Esophagus (tissue), 2 donors: Measurements from ENCODE around the gene PYGL. TPM values are rescaled to one million over a fixed set of nuclear protein-coding genes. Genes with fewer than 3 reads are reported as not detected.
A peak's percentile ranks its signal among the peaks of the same experiment; 100 is the strongest.
"Not testable (repeated sequence)": the region's sequence is repeated elsewhere in the genome, so short reads cannot be mapped to it uniquely, and the experiment has no call there.

ENCODE experiments used
- H3K27ac ChIP-seq, 2 donors: one replicate each; pipeline ENCODE4 v1.5.1; 2013; ENCODE audit warnings: low read depth in 2 of 2, mild to moderate bottlenecking in 2 of 2, inconsistent platforms in 1 of 2, low read length in 1 of 2, moderate library complexity in 1 of 2
- H3K27me3 ChIP-seq, 2 donors: one replicate each; pipeline ENCODE4 v1.6.1; 2013; ENCODE audit warnings: low read length in 2 of 2, control low read depth in 1 of 2, mild to moderate bottlenecking in 1 of 2; ENCODE audit not compliant: insufficient read depth in 2 of 2, control insufficient read depth in 1 of 2
- H3K36me3 ChIP-seq, 2 donors: one replicate each; pipeline ENCODE4 v1.6.1; 2013; ENCODE audit warnings: low read length in 1 of 2; ENCODE audit not compliant: control insufficient read depth in 2 of 2, insufficient read depth in 2 of 2
- H3K4me1 ChIP-seq, 2 donors: one replicate each; pipeline ENCODE4 v1.6.1; 2013; ENCODE audit warnings: low read length in 1 of 2; ENCODE audit not compliant: control insufficient read depth in 2 of 2, insufficient read depth in 2 of 2
- H3K4me3 ChIP-seq, 2 donors: one replicate each; pipeline ENCODE4 v1.5.1; 2013; ENCODE audit warnings: low read length in 2 of 2, mild to moderate bottlenecking in 2 of 2, low read depth in 1 of 2, moderate library complexity in 1 of 2
- H3K9me3 ChIP-seq, 2 donors: one replicate each; pipeline ENCODE4 v1.6.1; 2013; ENCODE audit warnings: mild to moderate bottlenecking in 2 of 2, low read depth in 1 of 2, low read length in 1 of 2, moderate library complexity in 1 of 2; ENCODE audit not compliant: control insufficient read depth in 2 of 2, insufficient read depth in 1 of 2
- WGBS, 2 donors: extraction: QIAGEN DNeasy Blood & Tissue Kit; methylation state at CpG; one replicate each; pipeline ENCODE4 v1.1.7; 2013; 5-methylcytosine and 5-hydroxymethylcytosine counted together
- polyA plus RNA-seq, 2 donors: library from polyadenylated mRNA; stranded (reverse); fragments of 200-250 nt; gene quantifications; one replicate each; pipeline ENCODE4 v1.2.3, GENCODE V29; 2013
- donor health status: healthy with polysubstance abuse.
- donor health status: Bipolar disorder and iron deficiency.

Gene PYGL
- polyA plus RNA-seq, 2 donors = 35.5 to 69.0 TPM

DNA sequence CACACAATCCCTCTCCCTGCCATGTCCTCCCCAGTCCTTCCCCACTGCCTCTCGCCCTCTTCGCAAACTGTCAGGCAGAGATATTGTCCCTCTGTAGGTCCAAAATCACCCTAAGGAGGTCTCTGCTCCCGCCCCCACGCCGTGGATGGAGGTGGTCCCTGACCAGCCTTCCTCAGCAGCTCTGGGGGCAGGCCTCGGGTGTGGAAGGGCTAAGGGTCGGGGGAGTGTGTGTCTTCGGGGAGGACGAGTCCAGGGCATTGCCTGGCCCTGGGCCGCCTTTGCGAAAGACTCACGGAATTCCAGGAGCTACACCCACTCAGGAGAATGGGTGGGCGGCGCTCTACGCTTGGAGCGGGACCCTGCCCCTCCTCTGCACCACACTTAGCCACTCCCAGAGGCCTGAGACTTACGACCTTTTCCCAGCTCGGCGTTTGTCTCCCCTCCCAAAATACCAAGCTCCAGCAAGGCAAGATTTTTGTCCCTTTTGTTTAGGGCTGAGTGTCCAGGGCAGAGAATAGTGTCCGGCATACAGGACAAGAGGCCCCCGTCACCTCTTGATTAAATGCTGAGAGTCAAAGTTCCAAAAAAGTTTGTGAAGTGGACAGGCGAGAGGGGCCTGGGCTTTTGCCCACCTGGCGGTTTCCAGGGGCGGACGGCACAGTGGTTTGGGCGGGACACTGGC is 881 bp downstream of the PYGL start:
- 16 to 17% methylated on average over 26 of the region's 26 CpGs for whole genome bisulfite sequencing, 2 donors
- Histone ChIP-seq H3K4me1 (peaks cover 0 to 6% of the 10 kb centered on the region in 2 donors), H3K27ac (peak overlapping the region; percentile 76), H3K9me3 (no peaks in the 10 kb centered on the region), H3K36me3 (no peaks in the 10 kb centered on the region), H3K4me3 (peak overlapping the region; percentile 66 to 85), H3K27me3 (no peaks in the 10 kb centered on the region)

DNA sequence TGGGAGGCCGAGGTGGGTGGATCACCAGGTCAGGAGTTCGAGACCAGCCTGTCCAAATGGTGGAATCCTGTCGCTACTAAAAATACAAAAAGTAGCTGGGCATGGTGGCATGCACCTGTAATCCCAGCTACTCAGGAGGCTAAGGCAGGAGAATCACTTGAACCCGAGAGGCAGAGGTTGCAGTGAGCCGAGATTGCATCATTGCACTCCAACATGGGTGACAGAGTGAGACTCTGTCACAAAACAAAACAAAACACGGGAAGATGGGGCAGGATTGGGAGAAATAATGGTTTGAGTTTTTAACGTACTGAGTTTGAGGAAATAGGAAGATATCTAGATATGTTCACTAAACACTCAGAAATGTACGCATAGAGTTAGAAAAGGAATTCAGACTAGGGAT is 2.6 kb downstream of the PYGL start:
- H3K4me1 ChIP-seq, H3K9me3 ChIP-seq, H3K4me3 ChIP-seq, H3K27me3 ChIP-seq, H3K36me3 ChIP-seq, H3K27ac ChIP-seq: not testable (repeated sequence)
- 91% methylated on average over 8 of the region's 8 CpGs for WGBS, 2 donors

DNA sequence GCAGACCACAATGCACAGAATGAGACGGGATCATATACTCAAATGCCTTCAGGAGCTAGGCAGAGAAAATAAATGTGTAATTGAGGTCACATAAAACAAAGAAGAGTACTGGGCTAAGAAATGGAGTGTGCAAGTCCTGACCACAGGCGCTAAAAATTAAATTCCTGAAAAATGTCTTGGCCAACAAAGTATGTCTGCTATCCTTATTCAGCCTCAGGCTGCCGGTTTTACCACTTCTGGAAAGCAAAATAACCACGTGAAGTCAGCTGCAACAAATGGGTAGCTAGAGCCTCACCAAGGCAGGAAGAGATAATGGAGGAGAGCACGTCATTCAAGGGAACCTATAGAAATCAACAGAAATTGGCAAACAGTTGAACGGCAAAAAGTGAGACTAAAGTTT is 3.1 kb downstream of the PYGL start:
- Histone ChIP-seq H3K9me3 (no peaks in the 10 kb centered on the region), H3K4me3 (no peak overlapping the region), H3K27ac (no peak overlapping the region), H3K27me3 (no peaks in the 10 kb centered on the region), H3K4me1 (peaks cover 0 to 6% of the 10 kb centered on the region in 2 donors), H3K36me3 (no peaks in the 10 kb centered on the region)
- WGBS, 2 donors = 76 to 77% methylated on average over 6 of the region's 6 CpGs

DNA sequence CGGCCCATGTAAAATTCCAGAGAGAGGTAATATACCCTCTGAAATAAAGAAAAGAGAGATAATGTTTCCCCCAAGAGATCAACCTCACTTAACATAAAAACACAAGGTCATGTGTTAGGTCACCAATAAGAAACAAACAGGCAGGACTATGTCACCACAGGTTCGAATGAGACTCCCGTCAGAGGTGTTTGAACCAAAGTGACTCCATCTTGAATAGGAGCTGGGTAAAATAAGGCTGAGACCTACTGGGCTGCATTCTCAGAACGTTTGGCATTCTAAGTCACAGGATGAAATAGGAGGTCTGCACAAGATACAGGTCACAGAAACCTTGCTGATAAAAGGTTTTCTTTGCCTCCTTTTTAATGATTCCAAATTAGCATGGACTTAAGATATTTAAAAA is 6.5 kb downstream of the PYGL start:
- 75 to 76% methylated on average over 4 of the region's 4 CpGs for WGBS, 2 donors
- Histone ChIP-seq H3K36me3 (no peaks in the 10 kb centered on the region), H3K4me3 (no peak overlapping the region), H3K9me3 (no peaks in the 10 kb centered on the region), H3K27me3 (no peaks in the 10 kb centered on the region), H3K27ac (no peak overlapping the region), H3K4me1 (no peaks in the 10 kb centered on the region)

DNA sequence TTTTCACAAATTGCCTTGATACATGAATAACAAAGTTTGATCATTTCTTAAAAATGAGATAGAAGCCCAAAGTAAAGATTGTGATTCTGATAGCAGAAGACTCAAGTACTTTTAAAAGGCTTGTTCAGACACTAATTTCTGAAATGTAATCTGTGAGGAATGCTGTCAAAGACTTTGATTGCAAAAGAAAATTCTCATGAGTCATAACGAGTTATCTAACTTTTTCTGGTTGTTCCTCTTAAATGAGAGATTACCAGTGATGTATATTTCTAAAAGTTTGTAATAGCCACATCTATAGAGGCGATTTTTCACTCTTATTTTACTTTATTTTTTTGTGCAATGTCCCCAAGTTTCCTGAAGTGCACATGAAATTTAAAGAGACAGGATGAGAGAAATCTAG is 7.0 kb downstream of the PYGL start:
- Histone ChIP-seq H3K9me3 (no peaks in the 10 kb centered on the region), H3K4me1 (no peaks in the 10 kb centered on the region), H3K27ac (no peak overlapping the region), H3K4me3 (no peak overlapping the region), H3K27me3 (no peaks in the 10 kb centered on the region), H3K36me3 (no peaks in the 10 kb centered on the region)
- WGBS, 2 donors = 31 to 38% methylated on average over 2 of the region's 2 CpGs

DNA sequence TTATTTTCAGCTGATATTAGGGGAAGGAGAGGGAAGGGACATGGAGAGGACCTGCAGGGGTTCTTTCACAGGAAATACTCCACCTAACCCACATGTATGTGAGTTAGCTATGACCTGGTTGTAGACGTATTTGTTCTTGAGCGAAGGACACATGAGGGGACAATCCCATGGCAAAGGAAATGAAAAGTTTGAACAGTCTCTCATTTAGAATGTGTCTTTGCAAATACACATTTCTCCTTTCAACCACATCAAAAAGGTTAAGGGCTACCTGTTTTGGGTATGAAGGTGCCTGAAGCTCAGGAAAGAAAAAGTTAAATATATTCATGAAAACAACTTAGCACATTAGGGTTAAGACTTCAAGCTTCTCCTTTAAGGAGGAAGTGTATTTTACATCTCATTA is 7.4 kb downstream of the PYGL start:
- Histone ChIP-seq H3K4me1 (no peaks in the 10 kb centered on the region), H3K4me3 (no peak overlapping the region), H3K27me3 (no peaks in the 10 kb centered on the region), H3K27ac (no peak overlapping the region), H3K9me3 (no peaks in the 10 kb centered on the region), H3K36me3 (no peaks in the 10 kb centered on the region)
- WGBS, 2 donors = 75 to 77% methylated on average over 2 of the region's 2 CpGs

DNA sequence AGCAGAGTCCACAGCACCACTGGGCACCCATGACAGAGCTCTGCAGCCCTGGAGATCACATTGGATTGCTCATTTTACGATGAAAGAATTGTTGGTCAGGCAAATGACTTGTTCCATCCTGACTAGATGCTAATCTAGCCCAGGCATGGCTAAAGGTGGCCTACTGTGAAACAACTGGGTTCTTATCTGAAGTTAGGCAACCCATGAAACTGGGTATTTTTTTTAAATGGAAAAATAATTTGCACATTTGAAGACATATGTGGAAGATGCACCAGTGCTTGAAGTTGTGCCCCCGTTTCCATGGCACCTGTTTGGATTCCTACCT is 8.3 kb downstream of the PYGL start:
- H3K4me1 ChIP-seq = no peaks in the 10 kb centered on the region
- no peaks in the 10 kb centered on the region for H3K36me3 ChIP-seq
- 77 to 82% methylated on average over 2 of the region's 2 CpGs for WGBS, 2 donors
- no peak overlapping the region for H3K4me3 ChIP-seq
- no peaks in the 10 kb centered on the region for H3K27me3 ChIP-seq
- no peaks in the 10 kb centered on the region for H3K9me3 ChIP-seq
- no peak overlapping the region for H3K27ac ChIP-seq

DNA sequence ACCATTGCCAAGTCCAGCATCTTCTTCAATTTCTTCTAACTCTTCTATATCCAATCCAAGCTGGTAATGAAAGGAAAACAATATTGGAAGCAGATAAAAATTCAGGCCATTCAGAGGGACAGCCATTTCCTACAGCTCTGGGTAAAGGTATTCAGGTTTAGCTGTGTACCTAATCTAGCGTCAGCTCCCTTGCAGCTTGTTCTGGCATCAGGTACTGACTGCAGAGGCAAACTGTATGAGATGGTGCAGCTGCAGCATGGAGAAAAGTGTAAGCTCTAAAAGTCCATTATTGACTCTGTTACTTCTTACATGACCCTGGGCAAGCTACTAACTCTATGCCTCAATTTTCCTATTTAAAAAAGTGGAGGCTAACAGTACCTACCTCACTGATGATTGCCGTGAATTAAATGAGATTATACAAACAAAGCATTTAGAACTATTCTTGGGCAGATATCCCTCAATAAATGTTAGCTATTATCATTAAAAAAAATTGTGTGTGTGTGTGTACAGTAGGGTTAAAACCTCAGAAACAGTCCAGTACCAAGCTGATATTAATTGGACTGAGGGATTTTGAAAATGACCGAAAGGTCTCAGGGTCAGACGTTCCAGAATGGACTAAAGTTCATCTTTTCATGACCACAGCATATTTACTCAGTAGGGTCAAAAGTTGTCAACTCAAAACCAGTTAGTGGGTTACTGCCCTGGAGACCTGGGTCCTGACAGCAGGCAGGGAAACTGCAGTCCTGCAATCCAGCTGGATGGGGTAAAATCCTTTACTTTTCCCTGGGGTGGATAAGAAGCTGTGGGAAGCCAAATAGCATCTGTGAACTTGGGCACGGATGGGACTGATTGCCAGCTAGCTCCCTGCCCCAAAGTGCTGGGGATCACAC is 8.9 kb downstream of the PYGL start:
- H3K27me3 ChIP-seq = no peaks in the 10 kb centered on the region
- no peak overlapping the region for H3K27ac ChIP-seq
- no peaks in the 10 kb centered on the region for H3K36me3 ChIP-seq
- no peaks in the 10 kb centered on the region for H3K4me1 ChIP-seq
- WGBS, 2 donors = 76 to 85% methylated on average over 5 of the region's 5 CpGs
- H3K4me3 ChIP-seq = no peak overlapping the region
- no peaks in the 10 kb centered on the region for H3K9me3 ChIP-seq

DNA sequence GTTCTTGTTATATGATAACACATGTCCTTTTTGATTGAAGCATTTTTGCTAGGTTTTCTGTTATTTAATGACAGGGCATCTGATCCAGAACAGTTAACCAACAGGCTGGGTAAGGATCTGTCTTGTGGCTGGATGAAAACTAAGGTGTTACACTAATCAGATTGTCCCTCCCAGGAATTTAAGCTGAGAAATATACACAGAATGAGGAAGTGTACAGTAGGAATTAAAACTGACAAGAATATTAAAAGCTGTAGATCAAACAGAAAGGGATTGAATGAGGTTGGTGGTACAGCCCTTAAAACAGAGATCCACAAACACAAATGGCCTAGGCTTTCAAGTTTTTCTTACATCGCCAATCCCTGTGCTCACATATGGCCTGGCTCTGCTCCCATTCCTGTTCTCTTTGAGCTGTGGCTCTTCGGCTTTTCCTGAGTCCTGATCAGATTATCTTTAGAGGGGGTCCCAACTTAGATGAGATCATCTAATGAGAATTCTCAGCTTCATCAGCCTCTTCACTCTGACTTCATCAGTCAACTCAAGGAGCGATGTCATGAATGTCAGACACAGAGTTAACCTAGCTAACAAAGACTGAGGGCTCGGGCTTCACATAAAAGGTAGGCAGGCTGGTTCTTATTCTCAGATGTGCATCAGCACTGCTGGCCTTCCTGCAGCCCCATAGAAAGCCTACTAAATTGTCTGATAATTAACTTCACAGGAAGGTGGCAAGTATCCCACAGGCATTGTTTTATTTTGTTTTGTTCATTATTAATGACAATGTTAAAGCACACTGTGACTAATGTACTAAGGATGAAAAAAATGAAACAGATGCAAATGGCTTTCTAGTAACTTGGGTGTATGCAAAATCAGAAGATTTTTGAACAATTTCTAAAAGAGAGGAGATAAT is 11.4 kb downstream of the PYGL start:
- Histone ChIP-seq H3K4me1 (no peaks in the 10 kb centered on the region), H3K9me3 (no peaks in the 10 kb centered on the region), H3K27ac (peak overlapping the region in 1 of 2 donors; percentile 26), H3K36me3 (peaks cover 2 to 4% of the 10 kb centered on the region in 2 donors), H3K4me3 (no peak overlapping the region), H3K27me3 (no peaks in the 10 kb centered on the region)
- WGBS, 2 donors = 84 to 85% methylated on average over 4 of the region's 4 CpGs
